ENCODE data around the gene MYO6.

The MYO6 gene

GRCh38 chr6:75735491-75736186 is 13.4 kb upstream of the MYO6 start (continued):
- TF ChIP-seq ZNF561 (tag by site-specific recombination; IDR thresholded peaks at IDR 0.05; ENCODE audit: borderline replicate concordance) (no peak), ZNF530 (tag by site-specific recombination; IDR thresholded peaks at IDR 0.05; ENCODE audit: low read depth) (no peak), ZNF366 (tag by site-specific recombination; conservative IDR thresholded peaks at IDR 0.05) (no peak)

- TF ChIP-seq GLIS2 (tag by site-specific recombination; IDR thresholded peaks at IDR 0.05) = no peak
- H3K27ac ChIP-seq (ENCODE audit: extremely low read depth, low read depth, low read length) = no peak overlapping the region
- no peaks in the 10 kb centered on the region for H3K36me3 ChIP-seq (ENCODE audit: control insufficient read depth in 2 of 2, insufficient read depth in 1 of 2, low read length in 2 of 2)
- CTCF ChIA-PET = no interaction called here
- H3K9me3 ChIP-seq (ENCODE audit: control insufficient read depth, insufficient read depth, low read depth, low read length) = no peaks in the 10 kb centered on the region
- POLR2A ChIA-PET = no interaction called here
- no peak overlapping the region for H3K4me3 ChIP-seq (ENCODE audit: low read depth, low read length)
- peaks cover 4% of the 10 kb centered on the region; the same call in 1 of the 2 replicates for H3K4me1 ChIP-seq (ENCODE audit: control insufficient read depth, insufficient read depth, low read length)
These were observed 5.1 kb upstream of the MYO6 start for GRCh38 chr6:75743971-75744370.

DNA sequence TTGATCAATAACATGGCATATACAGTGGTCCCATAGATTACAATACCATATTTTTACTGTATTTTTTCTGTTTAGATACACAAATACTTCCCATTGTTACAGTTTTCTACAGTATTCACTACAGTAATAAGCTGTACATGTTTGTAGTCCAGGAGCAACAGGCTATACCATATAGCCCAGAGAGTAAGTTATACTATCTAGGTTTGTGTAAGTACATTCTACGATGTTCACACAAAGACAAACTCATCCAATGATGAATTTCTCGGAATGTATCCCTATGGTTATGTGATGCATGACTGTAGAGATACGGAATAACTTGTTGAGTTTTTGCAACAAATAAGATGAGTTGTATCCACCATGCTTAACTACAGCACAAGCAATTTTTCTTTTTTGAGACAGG is 3.6 kb upstream of the MYO6 start:
- H3K9me3 ChIP-seq (ENCODE audit: control insufficient read depth, insufficient read depth, low read depth, low read length) = no peaks in the 10 kb centered on the region
- TF ChIP-seq, protein P1, sequence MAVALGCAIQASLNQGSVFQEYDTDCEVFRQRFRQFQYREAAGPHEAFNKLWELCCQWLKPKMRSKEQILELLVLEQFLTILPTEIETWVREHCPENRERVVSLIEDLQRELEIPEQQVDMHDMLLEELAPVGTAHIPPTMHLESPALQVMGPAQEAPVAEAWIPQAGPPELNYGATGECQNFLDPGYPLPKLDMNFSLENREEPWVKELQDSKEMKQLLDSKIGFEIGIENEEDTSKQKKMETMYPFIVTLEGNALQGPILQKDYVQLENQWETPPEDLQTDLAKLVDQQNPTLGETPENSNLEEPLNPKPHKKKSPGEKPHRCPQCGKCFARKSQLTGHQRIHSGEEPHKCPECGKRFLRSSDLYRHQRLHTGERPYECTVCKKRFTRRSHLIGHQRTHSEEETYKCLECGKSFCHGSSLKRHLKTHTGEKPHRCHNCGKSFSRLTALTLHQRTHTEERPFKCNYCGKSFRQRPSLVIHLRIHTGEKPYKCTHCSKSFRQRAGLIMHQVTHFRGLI (tag by site-specific recombination; IDR thresholded peaks at IDR 0.05) = no peak
- peak; percentile 61; the same call in 1 of the 2 replicates for TF ChIP-seq SCRT1 (tag by site-specific recombination; IDR thresholded peaks at IDR 0.05; ENCODE audit: borderline replicate concordance)
- no peak for TF ChIP-seq GLI4 (tag by site-specific recombination; IDR thresholded peaks at IDR 0.05)
- TF ChIP-seq ZFP37 (tag by site-specific recombination; IDR thresholded peaks at IDR 0.05) = no peak
- no peak for TF ChIP-seq WT1 (tag by site-specific recombination; IDR thresholded peaks at IDR 0.05)
- TF ChIP-seq ZNF416 (tag by site-specific recombination; IDR thresholded peaks at IDR 0.05) = no peak
- no peak for TF ChIP-seq ZNF341 (tag by site-specific recombination; IDR thresholded peaks at IDR 0.05; ENCODE audit: low read depth)
- TF ChIP-seq ZSCAN30 (tag by site-specific recombination; IDR thresholded peaks at IDR 0.05) = no peak
- TF ChIP-seq SCRT2 (tag by site-specific recombination; IDR thresholded peaks at IDR 0.05) = peak; percentile 84
- no peak for TF ChIP-seq ZNF626 (tag by site-specific recombination; IDR thresholded peaks at IDR 0.05)
- no peak for TF ChIP-seq MEIS1 (CRISPR knock-in tag; IDR thresholded peaks at IDR 0.05; ENCODE audit: borderline replicate concordance)
- no peak for TF ChIP-seq ZNF37A (tag by site-specific recombination; IDR thresholded peaks at IDR 0.05)
- no peak for TF ChIP-seq GLIS1 (tag by site-specific recombination; IDR thresholded peaks at IDR 0.05)
- no peak for TF ChIP-seq ZNF776 (tag by site-specific recombination; IDR thresholded peaks at IDR 0.05; ENCODE audit: borderline replicate concordance)
- H3K4me3 ChIP-seq (ENCODE audit: low read depth, low read length) = no peak overlapping the region
- ChIA-PET CTCF (no interaction called here), POLR2A (interaction anchor here (0.6 kb wide), 1 partner anchor 46 kb away, joined by 3 read pairs; no protein-coding TSS in a partner anchor)
- H3K4me1 ChIP-seq (ENCODE audit: control insufficient read depth, insufficient read depth, low read length) = peaks cover 6% of the 10 kb centered on the region; the same call in 1 of the 2 replicates
- H3K36me3 ChIP-seq (ENCODE audit: control insufficient read depth in 2 of 2, insufficient read depth in 1 of 2, low read length in 2 of 2) = no peaks in the 10 kb centered on the region
- no peak overlapping the region for H3K27ac ChIP-seq (ENCODE audit: extremely low read depth, low read depth, low read length)

- no peaks in the 10 kb centered on the region for H3K36me3 ChIP-seq (ENCODE audit: control insufficient read depth in 2 of 2, insufficient read depth in 1 of 2, low read length in 2 of 2)
- H3K4me3 ChIP-seq (ENCODE audit: low read depth, low read length) = no peak overlapping the region
- ChIA-PET CTCF (no interaction called here), POLR2A (no interaction called here)
- H3K27ac ChIP-seq (ENCODE audit: extremely low read depth, low read depth, low read length) = no peak overlapping the region
- no peak for TF ChIP-seq ZNF501 (tag by site-specific recombination; IDR thresholded peaks at IDR 0.05)
- no peak for TF ChIP-seq ZNF16 (tag by site-specific recombination; IDR thresholded peaks at IDR 0.05; ENCODE audit: low read depth)
- TF ChIP-seq KLF8 (tag by site-specific recombination; IDR thresholded peaks at IDR 0.05) = no peak
- TF ChIP-seq ZNF221 (tag by site-specific recombination; IDR thresholded peaks at IDR 0.05; ENCODE audit: borderline replicate concordance) = no peak
- no peak for TF ChIP-seq HOXC10 (CRISPR knock-in tag; IDR thresholded peaks at IDR 0.05)
- TF ChIP-seq, protein P1 (tag by site-specific recombination; IDR thresholded peaks at IDR 0.05) = no peak
- no peak for TF ChIP-seq ZNF639 (tag by site-specific recombination; IDR thresholded peaks at IDR 0.05)
- TF ChIP-seq ZNF621 (tag by site-specific recombination; IDR thresholded peaks at IDR 0.05) = no peak
- H3K9me3 ChIP-seq (ENCODE audit: control insufficient read depth, insufficient read depth, low read depth, low read length) = no peaks in the 10 kb centered on the region
- H3K4me1 ChIP-seq (ENCODE audit: control insufficient read depth, insufficient read depth, low read length) = peaks cover 14% of the 10 kb centered on the region
These were observed 2.8 kb upstream of the MYO6 start for GRCh38 chr6:75746221-75746620.
